Breast epithelium (tissue), 4 donors: ENCODE measurements around the gene TFPI. TPM values are rescaled to one million over a fixed set of nuclear protein-coding genes. Genes with fewer than 3 reads are reported as not detected.

Source experiments
- DNase-seq, 2 donors: peaks; one replicate each; pipeline ENCODE4 v3.0.0-alpha.2; 2019; ENCODE audit warnings: low spot score in 2 of 2
- H3K27ac ChIP-seq, 2 donors: fragments of 200-600 bp; sonication (generic) in 1 of 2; one replicate each; pipeline ENCODE4 v1.5.1; 2016 to 2019; ENCODE audit warnings: mild to moderate bottlenecking in 1 of 2
- H3K27me3 ChIP-seq, 2 donors: fragments of 200-600 bp; sonication (generic) in 1 of 2; one replicate each; pipeline versions ENCODE4 v1.5.1 to v1.6.0; 2017 to 2019; ENCODE audit warnings: control low read depth in 1 of 2, mild to moderate bottlenecking in 1 of 2
- H3K36me3 ChIP-seq: fragments of 200-600 bp; one replicate; pipeline ENCODE4 v1.5.1; 2019
- H3K4me1 ChIP-seq, 2 donors: fragments of 200-600 bp; sonication (generic); one replicate each; pipeline ENCODE4 v1.5.1; 2016 to 2019; ENCODE audit warnings: control low read depth in 1 of 2
- H3K4me3 ChIP-seq, 3 donors: fragments of 200-600 bp; sonication (generic); 1 replicate in 2 of 3; 2 replicates in 1 of 3; pipeline ENCODE4 v1.5.1; 2016 to 2019; ENCODE audit warnings: mild to moderate bottlenecking in 3 of 3, moderate library complexity in 2 of 3
- H3K9me3 ChIP-seq, 2 donors: fragments of 200-600 bp; sonication (generic) in 1 of 2; one replicate each; pipeline ENCODE4 v1.5.1; 2016 to 2019; ENCODE audit warnings: control low read depth in 1 of 2
- POLR2A ChIP-seq: fragments of 450-650 bp; IDR thresholded peaks from one replicate; pipeline ENCODE4 v1.6.1; 2016; ENCODE audit warnings: antibody characterized with exemption, mild to moderate bottlenecking, moderate library complexity
- POLR2AphosphoS5 ChIP-seq, 3 donors: sonication (generic); formaldehyde crosslinking; IDR thresholded peaks; one replicate each; pipeline ENCODE4 v1.6.1; 2017; ENCODE audit warnings: antibody characterized with exemption in 3 of 3
- intact Hi-C: fragments of 100-400 bp; cut with DNase I; formaldehyde crosslinking; loops from one replicate; pipeline ENCODE4 v1.15.1; 2023; ENCODE audit warnings: low total_unique reads
- total RNA-seq, 3 donors: library from RNA; depleted of rRNA; stranded (reverse); fragments of >200 nt; gene quantifications; one replicate each; pipeline ENCODE4 v1.1.0, GENCODE V29; 2016
- TF ChIP-seq, protein P1 (sequence below), 3 donors: fragments of 450-650 bp; IDR thresholded peaks; one replicate each; pipeline ENCODE4 v1.5.1; 2016 to 2017; ENCODE audit warnings: antibody characterized with exemption in 3 of 3, mild to moderate bottlenecking in 3 of 3, moderate library complexity in 3 of 3

Gene TFPI
- total RNA-seq, 3 donors from 2014 or later: 52.4 to 105 (median 90.1) TPM

DNA sequence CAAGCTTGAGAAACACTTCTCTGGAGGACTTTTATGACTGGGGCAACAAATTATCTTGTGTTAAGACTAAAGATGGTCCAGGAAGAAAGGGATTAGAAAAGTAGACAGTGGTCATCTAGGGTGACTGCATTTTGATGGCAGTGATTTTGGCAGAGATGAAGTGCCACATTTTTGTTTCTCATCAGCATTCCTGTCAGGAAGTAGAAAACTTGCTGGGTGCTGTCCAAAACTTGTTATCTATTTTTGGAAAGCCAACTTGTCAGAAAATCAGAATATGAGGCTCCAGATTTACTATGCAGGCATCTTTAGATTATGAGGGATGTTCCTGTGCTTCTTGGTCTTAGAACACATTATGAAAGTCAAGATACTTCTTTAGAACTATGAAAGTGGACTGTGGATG lies 77.2 kb downstream of the TFPI start:
- no peak overlapping the region for H3K4me3 ChIP-seq
- TF ChIP-seq, protein P1, sequence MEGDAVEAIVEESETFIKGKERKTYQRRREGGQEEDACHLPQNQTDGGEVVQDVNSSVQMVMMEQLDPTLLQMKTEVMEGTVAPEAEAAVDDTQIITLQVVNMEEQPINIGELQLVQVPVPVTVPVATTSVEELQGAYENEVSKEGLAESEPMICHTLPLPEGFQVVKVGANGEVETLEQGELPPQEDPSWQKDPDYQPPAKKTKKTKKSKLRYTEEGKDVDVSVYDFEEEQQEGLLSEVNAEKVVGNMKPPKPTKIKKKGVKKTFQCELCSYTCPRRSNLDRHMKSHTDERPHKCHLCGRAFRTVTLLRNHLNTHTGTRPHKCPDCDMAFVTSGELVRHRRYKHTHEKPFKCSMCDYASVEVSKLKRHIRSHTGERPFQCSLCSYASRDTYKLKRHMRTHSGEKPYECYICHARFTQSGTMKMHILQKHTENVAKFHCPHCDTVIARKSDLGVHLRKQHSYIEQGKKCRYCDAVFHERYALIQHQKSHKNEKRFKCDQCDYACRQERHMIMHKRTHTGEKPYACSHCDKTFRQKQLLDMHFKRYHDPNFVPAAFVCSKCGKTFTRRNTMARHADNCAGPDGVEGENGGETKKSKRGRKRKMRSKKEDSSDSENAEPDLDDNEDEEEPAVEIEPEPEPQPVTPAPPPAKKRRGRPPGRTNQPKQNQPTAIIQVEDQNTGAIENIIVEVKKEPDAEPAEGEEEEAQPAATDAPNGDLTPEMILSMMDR (IDR thresholded peaks at IDR 0.05): no peak
- TF ChIP-seq POLR2A (no peak), POLR2AphosphoS5 (IDR thresholded peaks at IDR 0.05) (no peak)
- H3K27me3 ChIP-seq: no peaks in the 10 kb centered on the region
- H3K4me1 ChIP-seq: no peaks in the 10 kb centered on the region
- intact Hi-C loops: no loop called here
- no peaks in the 10 kb centered on the region for H3K9me3 ChIP-seq
- no peak overlapping the region for H3K27ac ChIP-seq
- DNase-seq: no peak
- no peaks in the 10 kb centered on the region for H3K36me3 ChIP-seq

DNA sequence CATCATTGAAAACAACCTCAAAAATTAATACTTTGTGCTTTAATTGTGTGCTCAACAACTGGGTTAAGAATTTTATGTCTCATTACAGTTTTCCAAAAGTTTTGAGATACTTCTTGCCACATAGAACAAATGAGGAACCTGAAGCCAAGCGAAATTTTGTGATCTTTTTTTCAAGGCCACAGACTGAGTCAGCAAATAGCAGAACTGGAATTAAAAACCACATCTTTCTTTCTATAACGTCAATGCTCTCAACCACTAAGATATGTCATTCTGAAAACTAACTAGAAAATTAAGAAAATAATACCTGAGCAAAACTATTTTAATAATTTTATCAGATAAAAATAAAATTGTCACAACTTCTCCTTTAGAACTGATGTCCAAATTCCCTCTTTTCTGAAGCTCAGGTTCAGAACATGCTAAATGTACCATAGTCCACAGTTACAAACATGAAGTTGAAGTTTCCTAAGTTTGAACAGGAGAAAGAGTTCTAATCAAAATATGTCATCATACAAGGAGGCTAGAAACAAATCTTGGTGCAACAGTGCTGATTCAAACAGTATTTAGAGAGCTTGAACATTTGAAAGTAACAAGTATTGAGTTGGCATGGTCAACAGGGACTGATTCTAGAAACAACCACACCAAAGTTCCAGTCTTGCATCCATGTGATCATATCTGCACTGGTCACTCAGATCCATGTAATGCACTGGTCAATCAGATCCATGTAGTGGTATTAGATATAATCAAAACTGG lies 78.6 kb downstream of the TFPI start:
- intact Hi-C loops: no loop called here
- TF ChIP-seq, protein P1 (IDR thresholded peaks at IDR 0.05): no peak
- TF ChIP-seq POLR2A (no peak), POLR2AphosphoS5 (IDR thresholded peaks at IDR 0.05) (no peak)
- Histone ChIP-seq H3K36me3 (no peaks in the 10 kb centered on the region), H3K9me3 (no peaks in the 10 kb centered on the region), H3K4me3 (no peak overlapping the region), H3K27ac (no peak overlapping the region), H3K4me1 (no peaks in the 10 kb centered on the region), H3K27me3 (no peaks in the 10 kb centered on the region)
- DNase-seq: no peak

DNA sequence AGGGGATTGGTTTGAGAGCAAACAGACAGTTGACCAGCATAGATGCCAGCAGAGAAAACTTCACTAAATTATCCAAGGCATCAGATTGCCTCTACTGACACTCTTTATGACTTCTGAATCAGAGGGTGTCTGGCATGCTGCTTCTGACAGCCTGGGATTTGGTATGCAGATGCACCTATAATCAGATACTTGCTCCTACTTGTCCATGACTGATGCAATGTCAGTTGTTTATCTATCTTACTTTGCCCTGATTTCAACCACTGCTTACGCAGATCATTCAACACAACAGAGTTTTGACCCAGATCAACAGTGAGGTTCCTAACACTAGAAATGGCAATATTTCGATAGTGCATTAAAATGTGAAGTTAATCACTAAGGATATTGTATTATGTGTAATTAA lies 83.5 kb downstream of the TFPI start:
- DNase-seq: no peak
- intact Hi-C loops: no loop called here
- H3K4me3 ChIP-seq: no peak overlapping the region
- no peaks in the 10 kb centered on the region for H3K4me1 ChIP-seq
- TF ChIP-seq, protein P1 (IDR thresholded peaks at IDR 0.05): no peak
- TF ChIP-seq POLR2A: no peak
- TF ChIP-seq POLR2AphosphoS5 (IDR thresholded peaks at IDR 0.05): no peak
- H3K9me3 ChIP-seq: no peaks in the 10 kb centered on the region
- H3K36me3 ChIP-seq: no peaks in the 10 kb centered on the region
- no peaks in the 10 kb centered on the region for H3K27me3 ChIP-seq
- no peak overlapping the region for H3K27ac ChIP-seq

DNA sequence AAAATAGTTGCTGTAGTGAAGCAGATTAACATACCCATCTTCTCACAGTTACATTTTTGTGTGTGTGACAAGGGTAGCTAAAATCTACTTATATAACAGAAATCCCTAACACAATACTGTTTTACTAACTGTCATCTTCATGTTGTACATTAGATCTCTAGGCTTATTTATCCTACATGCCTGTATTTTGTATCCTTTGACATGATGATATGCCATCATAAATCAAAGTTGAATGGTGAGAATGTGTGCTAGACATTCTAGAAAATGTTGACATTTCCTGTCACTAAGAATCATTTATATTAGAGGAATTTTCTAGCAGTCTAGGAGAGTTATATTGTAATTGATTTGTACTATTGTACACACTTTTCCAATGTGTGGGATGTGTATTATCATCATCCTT lies 84.7 kb downstream of the TFPI start:
- no peak overlapping the region for H3K4me3 ChIP-seq
- no peak for DNase-seq
- H3K9me3 ChIP-seq: no peaks in the 10 kb centered on the region
- H3K27ac ChIP-seq: no peak overlapping the region
- intact Hi-C loops: no loop called here
- peaks cover 3% of the 10 kb centered on the region for H3K36me3 ChIP-seq
- no peaks in the 10 kb centered on the region for H3K4me1 ChIP-seq
- H3K27me3 ChIP-seq: no peaks in the 10 kb centered on the region
- no peak for TF ChIP-seq POLR2AphosphoS5 (IDR thresholded peaks at IDR 0.05)
- no peak for TF ChIP-seq POLR2A

DNA sequence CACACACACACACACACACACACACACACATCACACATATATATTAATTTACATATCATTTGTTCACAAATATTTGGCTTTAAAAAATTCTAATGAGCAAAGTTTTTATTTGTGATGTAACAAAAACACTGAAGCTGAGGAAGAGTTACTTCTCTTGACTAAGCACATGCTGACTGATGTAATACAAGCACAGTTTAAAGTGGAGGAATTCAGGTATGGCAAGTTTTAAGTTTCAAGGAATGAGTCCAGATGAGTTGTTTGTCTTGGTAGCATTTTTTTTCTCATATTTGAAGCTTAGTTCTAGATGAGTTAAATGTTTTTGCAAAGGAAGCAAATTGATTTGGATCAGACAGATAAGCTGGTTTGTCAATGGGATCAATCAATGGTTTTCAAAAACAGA lies 86.0 kb downstream of the TFPI start:
- Histone ChIP-seq H3K4me3 (no peak overlapping the region), H3K27me3 (no peaks in the 10 kb centered on the region), H3K27ac (no peak overlapping the region), H3K4me1 (no peaks in the 10 kb centered on the region), H3K9me3 (no peaks in the 10 kb centered on the region), H3K36me3 (peaks cover 7% of the 10 kb centered on the region)
- no peak for DNase-seq
- no peak for TF ChIP-seq POLR2A
- TF ChIP-seq POLR2AphosphoS5 (IDR thresholded peaks at IDR 0.05): no peak
- intact Hi-C loops: no loop called here

DNA sequence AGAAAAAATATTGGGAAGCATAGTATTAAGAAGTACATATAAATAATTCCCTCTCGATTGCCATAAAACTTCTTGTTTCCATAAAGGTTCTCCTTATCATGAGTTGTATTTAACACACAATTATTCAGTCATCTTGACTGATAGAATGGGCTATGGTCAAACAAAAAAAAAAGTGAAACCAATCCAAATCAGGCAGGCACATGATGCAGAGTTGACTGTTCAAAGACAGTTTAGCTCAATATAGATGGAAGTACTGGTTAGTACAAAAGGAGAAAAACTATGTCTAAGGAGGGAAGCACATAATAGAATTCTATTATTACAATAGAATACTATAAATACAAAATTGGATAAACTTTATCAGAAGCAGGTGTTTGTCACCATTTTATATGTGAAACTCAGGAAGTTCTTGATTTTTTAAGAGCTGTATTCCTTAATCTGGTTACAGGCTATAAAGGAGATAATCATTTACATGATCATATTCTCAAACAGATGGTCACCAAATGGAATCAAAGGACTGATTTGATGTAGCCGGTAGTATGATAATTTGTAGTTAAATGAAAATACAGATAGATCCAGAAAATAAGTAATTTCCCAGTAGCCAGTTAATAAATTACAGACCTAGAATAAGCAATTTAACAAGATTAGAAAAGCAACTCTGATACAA lies 88.0 kb downstream of the TFPI start:
- intact Hi-C loops: no loop called here
- H3K36me3 ChIP-seq: peaks cover 7% of the 10 kb centered on the region
- no peaks in the 10 kb centered on the region for H3K27me3 ChIP-seq
- no peak for DNase-seq
- no peak overlapping the region for H3K4me3 ChIP-seq
- no peak overlapping the region for H3K27ac ChIP-seq
- no peaks in the 10 kb centered on the region for H3K9me3 ChIP-seq
- no peak for TF ChIP-seq POLR2A
- TF ChIP-seq, protein P1 (IDR thresholded peaks at IDR 0.05): no peak
- TF ChIP-seq POLR2AphosphoS5 (IDR thresholded peaks at IDR 0.05): no peak
- H3K4me1 ChIP-seq: no peaks in the 10 kb centered on the region
